Upper lobe of left lung (tissue), 6 donors: ENCODE results near the gene PTPN11. TPM values are rescaled to one million over a fixed set of nuclear protein-coding genes. Genes with fewer than 3 reads are reported as not detected.

ENCODE experiments used
- ATAC-seq, 2 donors: fragments of 200-7000 bp; cut with Tn5 transposase; one replicate each; pipeline ENCODE4 v1.9.1; 2022; ENCODE audit warnings: mild to moderate bottlenecking in 2 of 2, moderate library complexity in 2 of 2; ENCODE audit not compliant: low FRiP score in 2 of 2
- DNase-seq, 2 donors: peaks; one replicate each; pipeline ENCODE4 v3.0.0-alpha.2; 2019 to 2020
- H3K27ac ChIP-seq, 4 donors: fragments of 200-600 bp; sonication (generic); one replicate each; pipeline ENCODE4 v1.5.1; 2016 to 2019
- H3K27me3 ChIP-seq, 4 donors: fragments of 200-600 bp; sonication (generic); one replicate each; pipeline ENCODE4 v1.5.1; 2017 to 2019
- H3K36me3 ChIP-seq, 4 donors: fragments of 200-600 bp; sonication (generic); one replicate each; pipeline ENCODE4 v1.5.1; 2016 to 2019
- H3K4me1 ChIP-seq, 4 donors: fragments of 200-600 bp; sonication (generic); one replicate each; pipeline ENCODE4 v1.5.1; 2018 to 2019
- H3K4me3 ChIP-seq, 4 donors: fragments of 200-600 bp; sonication (generic); one replicate each; pipeline ENCODE4 v1.5.1; 2017 to 2019; ENCODE audit warnings: mild to moderate bottlenecking in 2 of 4, moderate library complexity in 1 of 4
- H3K9me3 ChIP-seq, 4 donors: fragments of 200-600 bp; sonication (generic); one replicate each; pipeline ENCODE4 v1.5.1; 2018 to 2019
- EP300 ChIP-seq, 4 donors: sonication (generic); formaldehyde crosslinking; IDR thresholded peaks; one replicate each; pipeline ENCODE4 v1.5.1; 2017; ENCODE audit warnings: antibody characterized with exemption in 4 of 4, control low read depth in 2 of 4
- POLR2A ChIP-seq, 4 donors: fragments of 450-650 bp; IDR thresholded peaks; one replicate each; pipeline ENCODE4 v1.5.1; 2016 to 2017; ENCODE audit warnings: antibody characterized with exemption in 4 of 4, mild to moderate bottlenecking in 2 of 4
- POLR2AphosphoS5 ChIP-seq, 2 donors: sonication (generic); formaldehyde crosslinking; IDR thresholded peaks; one replicate each; pipeline ENCODE4 v1.5.1; 2017; ENCODE audit warnings: antibody characterized with exemption in 2 of 2
- WGBS, 2 donors: methylation state at CpG; one replicate each; pipeline ENCODE4 v1.1.5; 2017 to 2018; 5-methylcytosine and 5-hydroxymethylcytosine counted together
- total RNA-seq, 6 donors: library from RNA; depleted of rRNA in 4 of 6; stranded (reverse); fragments of >200 nt in 4 of 6; gene quantifications; one replicate each; pipeline versions ENCODE4 v1.1.0 to v1.2.1, GENCODE V29; 2016 to 2021
- TF ChIP-seq, protein P1 (sequence below), 6 experiments: fragments of 450-650 bp in 4 of 6; fragments of 200-600 bp in 2 of 6; sonication (generic) in 2 of 6; IDR thresholded peaks; one replicate each; pipeline ENCODE4 v1.5.1; 2016 to 2019; ENCODE audit warnings: antibody characterized with exemption in 6 of 6
- donor health status: DM: no; HTN: no; CAD: no; lungs with moderate emphysema.
- donor health status: DM: no; HTN: yes; CAD: no; lungs with severe emphysema.

Gene PTPN11
- total RNA-seq, 6 donors from 2014 or later: 52.0 to 99.1 (median 84.5) TPM

DNA sequence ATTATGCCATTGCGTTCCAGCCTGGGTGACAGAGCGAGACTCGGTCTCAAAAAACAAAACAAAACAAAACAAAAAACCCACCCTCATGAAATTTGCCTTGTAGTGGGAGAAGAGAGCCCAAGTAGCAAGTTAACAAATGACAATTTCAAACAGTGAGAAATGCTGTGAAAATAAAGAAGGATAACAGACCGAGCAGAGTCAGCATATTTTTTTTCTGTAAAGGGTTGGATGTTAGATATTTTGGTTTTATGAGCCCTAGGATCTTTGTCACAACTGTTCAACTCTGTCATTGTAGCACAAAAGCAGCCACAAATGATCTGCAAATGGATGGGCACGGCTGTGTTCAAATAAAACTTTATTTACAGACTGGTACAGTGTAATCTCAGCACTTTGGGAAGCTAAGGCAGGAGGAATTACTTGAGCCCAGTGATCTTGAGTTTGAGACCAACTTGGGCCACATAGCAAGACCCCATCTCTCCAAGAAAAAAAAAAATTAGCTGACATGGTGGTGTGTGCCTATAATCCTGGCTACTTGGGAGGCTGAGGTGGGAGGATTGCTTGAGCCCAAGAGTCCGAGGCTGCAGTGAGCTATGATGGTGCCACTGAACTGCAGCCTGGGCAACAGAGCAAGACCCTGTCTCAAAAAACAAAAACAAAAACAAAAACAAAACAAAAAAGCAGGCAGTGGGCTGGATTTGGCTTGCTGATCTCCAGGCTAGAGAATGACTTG lies 117.1 kb downstream of the PTPN11 start:
- TF ChIP-seq, protein P1, sequence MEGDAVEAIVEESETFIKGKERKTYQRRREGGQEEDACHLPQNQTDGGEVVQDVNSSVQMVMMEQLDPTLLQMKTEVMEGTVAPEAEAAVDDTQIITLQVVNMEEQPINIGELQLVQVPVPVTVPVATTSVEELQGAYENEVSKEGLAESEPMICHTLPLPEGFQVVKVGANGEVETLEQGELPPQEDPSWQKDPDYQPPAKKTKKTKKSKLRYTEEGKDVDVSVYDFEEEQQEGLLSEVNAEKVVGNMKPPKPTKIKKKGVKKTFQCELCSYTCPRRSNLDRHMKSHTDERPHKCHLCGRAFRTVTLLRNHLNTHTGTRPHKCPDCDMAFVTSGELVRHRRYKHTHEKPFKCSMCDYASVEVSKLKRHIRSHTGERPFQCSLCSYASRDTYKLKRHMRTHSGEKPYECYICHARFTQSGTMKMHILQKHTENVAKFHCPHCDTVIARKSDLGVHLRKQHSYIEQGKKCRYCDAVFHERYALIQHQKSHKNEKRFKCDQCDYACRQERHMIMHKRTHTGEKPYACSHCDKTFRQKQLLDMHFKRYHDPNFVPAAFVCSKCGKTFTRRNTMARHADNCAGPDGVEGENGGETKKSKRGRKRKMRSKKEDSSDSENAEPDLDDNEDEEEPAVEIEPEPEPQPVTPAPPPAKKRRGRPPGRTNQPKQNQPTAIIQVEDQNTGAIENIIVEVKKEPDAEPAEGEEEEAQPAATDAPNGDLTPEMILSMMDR (IDR thresholded peaks at IDR 0.05): no peak
- TF ChIP-seq EP300 (IDR thresholded peaks at IDR 0.05): no peak
- no peak for TF ChIP-seq POLR2AphosphoS5 (IDR thresholded peaks at IDR 0.05)
- no peak for TF ChIP-seq POLR2A (IDR thresholded peaks at IDR 0.05)
- Histone ChIP-seq H3K9me3 (no peaks in the 10 kb centered on the region), H3K36me3 (no peaks in the 10 kb centered on the region), H3K27ac (no peak overlapping the region), H3K4me3 (no peak overlapping the region), H3K4me1 (no peaks in the 10 kb centered on the region), H3K27me3 (no peaks in the 10 kb centered on the region)
- DNase-seq (no peak), ATAC-seq (no peak)
- 82 to 89% methylated on average over 6 of the region's 6 CpGs for WGBS, 2 donors

DNA sequence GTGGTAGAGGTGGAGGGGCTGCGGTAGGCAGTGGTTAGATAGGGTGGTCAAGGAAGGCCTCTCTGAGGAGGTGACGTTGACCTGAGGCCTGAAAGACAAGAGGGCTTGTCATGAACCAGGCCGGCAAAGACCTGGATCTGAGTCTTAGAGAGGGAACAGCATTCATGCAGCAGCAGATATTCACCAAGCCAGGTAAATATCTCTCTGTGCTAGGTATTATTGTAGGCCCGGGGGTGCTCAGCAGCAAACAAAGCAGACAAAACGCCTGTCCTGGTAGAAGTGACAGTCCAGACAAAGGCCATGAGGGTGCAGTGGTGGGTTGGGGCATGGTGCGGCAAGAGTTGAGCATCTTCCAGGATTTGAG lies 117.6 kb downstream of the PTPN11 start:
- WGBS, 2 donors: 88 to 90% methylated on average over 6 of the region's 6 CpGs
- Histone ChIP-seq H3K4me3 (no peak overlapping the region), H3K27me3 (no peaks in the 10 kb centered on the region), H3K4me1 (no peaks in the 10 kb centered on the region), H3K9me3 (no peaks in the 10 kb centered on the region), H3K27ac (no peak overlapping the region), H3K36me3 (no peaks in the 10 kb centered on the region)
- no peak for DNase-seq
- TF ChIP-seq POLR2A (IDR thresholded peaks at IDR 0.05) (no peak), EP300 (IDR thresholded peaks at IDR 0.05) (no peak)
- TF ChIP-seq, protein P1 (IDR thresholded peaks at IDR 0.05): no peak
- ATAC-seq: no peak

DNA sequence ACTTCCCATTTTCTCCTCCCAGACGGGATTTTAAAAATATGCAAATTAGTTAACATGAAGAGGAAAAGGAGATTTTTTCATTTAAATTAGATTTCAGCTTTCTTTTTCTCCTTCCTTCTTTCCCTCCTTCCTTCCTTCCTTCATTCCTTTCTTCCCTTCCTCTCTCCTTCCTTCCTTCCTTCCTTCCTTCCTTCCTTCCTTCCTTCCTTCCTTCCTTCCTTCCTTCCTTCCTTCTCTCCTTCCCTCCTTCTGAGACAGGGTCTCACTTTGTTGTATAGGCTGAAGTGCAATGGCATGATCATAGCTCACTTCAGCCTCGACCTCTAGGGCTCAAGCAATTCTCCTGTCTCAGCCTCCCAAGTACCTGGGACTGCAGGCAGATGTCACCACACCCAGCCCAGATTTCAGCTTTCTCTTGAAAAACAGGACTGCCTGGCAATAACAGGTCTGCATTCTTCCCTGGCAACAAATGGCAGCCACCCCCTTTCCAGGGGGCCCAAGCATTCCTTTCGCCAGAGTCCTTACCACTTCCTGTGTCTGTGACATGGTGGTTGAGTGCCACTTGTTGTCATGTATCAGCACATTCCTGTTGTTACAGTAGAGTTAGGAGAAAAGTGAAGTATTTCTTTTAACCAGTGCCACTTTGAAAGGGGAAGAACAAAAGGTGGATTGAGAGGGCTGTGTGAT lies 119.1 kb downstream of the PTPN11 start:
- Histone ChIP-seq H3K4me3 (no peak overlapping the region), H3K36me3 (no peaks in the 10 kb centered on the region), H3K27me3 (no peaks in the 10 kb centered on the region), H3K4me1 (no peaks in the 10 kb centered on the region), H3K27ac (no peak overlapping the region), H3K9me3 (no peaks in the 10 kb centered on the region)
- ATAC-seq (peak in 1 of 2 donors; percentile 56), DNase-seq (peak in 1 of 2 donors; percentile 27)
- WGBS, 2 donors: 24 to 31% methylated on average over 3 of the region's 3 CpGs
- no peak for TF ChIP-seq POLR2AphosphoS5 (IDR thresholded peaks at IDR 0.05)

DNA sequence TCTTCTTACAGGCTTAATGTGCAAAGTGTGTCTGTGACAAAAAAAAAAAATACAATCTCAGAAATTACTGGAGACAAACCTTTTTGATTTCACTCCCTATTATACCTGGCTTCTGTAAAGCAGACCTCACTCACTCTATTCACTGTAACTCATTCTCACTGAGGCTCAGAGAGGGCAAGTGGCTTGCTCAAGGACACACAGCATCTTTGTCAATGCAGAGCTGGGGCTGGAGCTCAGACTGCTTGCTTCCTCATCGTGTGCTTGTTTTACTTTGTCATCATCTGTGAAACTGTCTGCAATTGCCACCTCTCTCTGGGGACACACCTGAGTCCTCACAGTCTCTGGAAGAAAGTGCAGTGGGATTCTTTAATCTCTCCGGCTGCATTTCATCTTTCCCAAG lies 120.0 kb downstream of the PTPN11 start:
- no peak for ATAC-seq
- no peaks in the 10 kb centered on the region for H3K9me3 ChIP-seq
- no peaks in the 10 kb centered on the region for H3K4me1 ChIP-seq
- TF ChIP-seq POLR2AphosphoS5 (IDR thresholded peaks at IDR 0.05) (no peak), EP300 (IDR thresholded peaks at IDR 0.05) (no peak), POLR2A (IDR thresholded peaks at IDR 0.05) (no peak)
- TF ChIP-seq, protein P1 (IDR thresholded peaks at IDR 0.05): no peak
- H3K27me3 ChIP-seq: no peaks in the 10 kb centered on the region
- H3K4me3 ChIP-seq: no peak overlapping the region
- no peak overlapping the region for H3K27ac ChIP-seq
- 53 to 59% methylated on average over 2 of the region's 2 CpGs for WGBS, 2 donors
- no peaks in the 10 kb centered on the region for H3K36me3 ChIP-seq
- DNase-seq: no peak

DNA sequence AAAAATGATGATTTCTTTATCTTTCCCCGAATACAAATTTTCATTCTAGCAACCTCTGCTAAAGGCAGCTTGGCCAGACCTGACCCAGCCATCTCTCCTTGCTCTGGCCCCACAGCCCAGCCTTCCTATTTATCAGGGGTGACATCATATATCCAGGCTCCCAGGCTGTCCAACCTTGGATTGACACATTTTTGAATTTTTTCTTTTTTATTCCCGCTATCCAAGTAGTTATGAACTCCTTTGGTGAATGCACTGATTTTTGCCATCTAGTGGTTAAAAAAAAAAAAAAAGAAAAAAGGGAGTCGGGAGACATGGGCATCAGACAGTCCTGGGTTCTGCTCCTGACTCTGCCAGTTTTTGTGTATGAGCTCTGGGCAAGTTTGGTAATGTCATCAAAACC lies 120.5 kb downstream of the PTPN11 start:
- Histone ChIP-seq H3K27ac (no peak overlapping the region), H3K4me3 (no peak overlapping the region), H3K9me3 (no peaks in the 10 kb centered on the region), H3K4me1 (no peaks in the 10 kb centered on the region), H3K36me3 (no peaks in the 10 kb centered on the region), H3K27me3 (no peaks in the 10 kb centered on the region)
- TF ChIP-seq POLR2A (IDR thresholded peaks at IDR 0.05) (no peak), POLR2AphosphoS5 (IDR thresholded peaks at IDR 0.05) (no peak), EP300 (IDR thresholded peaks at IDR 0.05) (no peak)
- TF ChIP-seq, protein P1 (IDR thresholded peaks at IDR 0.05): no peak
- WGBS, 2 donors: 73 to 82% methylated on average over 3 of the region's 3 CpGs
- ATAC-seq: no peak
- DNase-seq: no peak
